Activated T-cell treated with anti-CD3 and anti-CD28 coated beads, Interleukin-2, amount 50 U/mL, for 24 hours (primary cell): ENCODE results near the gene RYR2.

Experiments used
- DNase-seq: peaks from one replicate; pipeline ENCODE4 v3.0.0-alpha.2; 2020
- H3K27ac Mint-ChIP-seq: 2 replicates; pipeline ENCODE4 v1.8.0; 2020; ENCODE audit warnings: mild to moderate bottlenecking, mixed read lengths
- H3K27me3 Mint-ChIP-seq: 2 replicates; pipeline ENCODE4 v1.8.0; 2020; ENCODE audit warnings: mixed read lengths
- H3K36me3 Mint-ChIP-seq: 2 replicates; pipeline ENCODE4 v1.8.0; 2020; ENCODE audit warnings: low read depth, mixed read lengths
- H3K4me1 Mint-ChIP-seq: 2 replicates; pipeline ENCODE4 v1.8.0; 2020; ENCODE audit warnings: low read depth, mixed read lengths
- H3K4me3 Mint-ChIP-seq: 2 replicates; pipeline ENCODE4 v1.8.0; 2020; ENCODE audit warnings: mild to moderate bottlenecking, moderate library complexity, mixed read lengths
- H3K9me3 Mint-ChIP-seq: 2 replicates; pipeline ENCODE4 v1.8.0; 2020; ENCODE audit warnings: mixed read lengths

Gene RYR2

DNA sequence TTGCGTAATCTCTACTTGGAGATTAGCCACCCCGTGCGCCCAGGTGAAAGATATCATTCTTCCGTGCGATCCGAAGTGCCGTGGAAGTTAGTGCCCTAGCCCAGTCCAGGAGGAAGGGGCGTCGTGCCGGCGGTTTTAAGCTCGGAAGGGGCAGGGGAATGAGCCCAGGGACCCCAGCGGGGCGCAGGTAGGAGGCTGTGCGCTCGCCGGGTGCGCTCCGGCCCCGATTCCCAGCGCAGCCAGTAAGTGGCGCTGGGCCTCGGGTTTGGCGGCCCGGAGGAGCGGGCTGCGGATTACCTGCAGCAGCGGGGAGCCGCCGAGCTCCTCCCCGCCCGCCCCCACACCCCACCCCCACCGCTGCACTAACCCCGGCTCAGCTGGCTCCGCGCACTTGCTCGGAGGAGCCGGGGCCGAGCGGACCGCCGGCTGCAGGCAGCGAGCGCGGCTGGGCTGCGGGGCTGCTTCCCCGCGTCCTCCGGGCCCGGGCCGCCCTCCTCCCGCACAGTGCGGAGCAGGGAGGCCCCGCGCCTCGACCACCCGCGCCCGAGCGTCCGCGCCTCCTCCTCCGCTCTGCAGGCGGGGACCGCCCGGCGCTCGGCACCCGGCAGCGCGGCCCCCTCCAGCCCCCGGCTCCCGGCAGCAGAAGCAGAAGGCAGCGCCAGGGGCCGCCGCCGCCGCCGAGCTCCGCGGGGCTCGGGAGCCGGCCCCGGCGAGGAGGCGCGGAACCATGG, at the start of gene RYR2:
TSS of gene RYR2 (plus strand) at position 390 of the 731 bp plus-strand sequence. CDS start at position 728, 338 bp downstream.
- peak within 1 kb of the TSS; percentile 32 for H3K27ac Mint-ChIP-seq
- peaks cover 62% of the 10 kb centered on the region for H3K27me3 Mint-ChIP-seq
- no peaks in the 10 kb centered on the region for H3K9me3 Mint-ChIP-seq
- DNase-seq, result peak; percentile 33
- no peaks in the 10 kb centered on the region for H3K36me3 Mint-ChIP-seq
- peak within 1 kb of the TSS; percentile 35 for H3K4me3 Mint-ChIP-seq
- peaks cover 15% of the 10 kb centered on the region for H3K4me1 Mint-ChIP-seq

DNA sequence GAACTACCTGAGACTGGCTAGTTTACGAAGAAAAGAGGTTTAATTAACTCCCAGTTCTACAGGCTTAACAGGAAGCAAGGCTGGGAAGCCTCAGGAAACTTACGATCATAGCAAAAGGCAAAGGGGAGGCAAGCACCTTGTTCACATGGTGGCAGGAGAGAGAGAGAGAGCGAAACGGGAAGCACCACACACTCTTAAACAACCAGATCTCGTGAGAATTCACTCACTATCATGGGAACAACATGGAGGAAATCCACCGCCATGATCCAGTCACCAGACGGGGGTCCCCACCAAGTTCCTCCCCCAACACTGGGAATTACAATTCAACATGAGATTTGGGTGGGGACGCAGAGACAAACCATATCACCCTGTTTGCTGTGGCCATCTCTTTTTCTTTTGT, 49.5 kb upstream of the RYR2 start:
- no peak overlapping the region for H3K27ac Mint-ChIP-seq
- no peaks in the 10 kb centered on the region for H3K4me1 Mint-ChIP-seq
- H3K4me3 Mint-ChIP-seq, result no peak overlapping the region

DNA sequence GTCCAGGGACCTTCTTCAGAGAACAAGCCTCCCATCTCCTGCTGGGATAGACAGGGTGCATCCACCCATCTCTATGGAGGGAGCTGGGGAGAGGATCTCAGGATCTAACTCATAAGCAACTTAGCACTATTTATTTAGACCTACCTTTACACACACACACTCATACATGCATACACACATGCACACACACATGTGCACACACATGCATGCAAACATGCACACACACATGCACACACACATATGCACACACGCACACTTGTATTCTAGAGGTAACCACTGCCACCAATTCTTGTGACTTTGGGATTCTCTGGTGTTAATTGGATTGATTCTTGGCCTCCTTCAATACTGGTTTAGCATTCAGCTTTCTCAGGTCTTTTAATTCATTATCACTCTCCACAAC, 47.5 kb upstream of the RYR2 start:
- no peaks in the 10 kb centered on the region for H3K4me1 Mint-ChIP-seq
- H3K27ac Mint-ChIP-seq, result no peak overlapping the region
- peaks cover 7% of the 10 kb centered on the region for H3K9me3 Mint-ChIP-seq
- H3K4me3 Mint-ChIP-seq, result no peak overlapping the region
- no peak for DNase-seq
- H3K36me3 Mint-ChIP-seq, result no peaks in the 10 kb centered on the region
- peaks cover 3% of the 10 kb centered on the region for H3K27me3 Mint-ChIP-seq

More for the DNA sequence above, 49.5 kb upstream of the RYR2 start:
- peaks cover 3% of the 10 kb centered on the region for H3K27me3 Mint-ChIP-seq
- peaks cover 7% of the 10 kb centered on the region for H3K9me3 Mint-ChIP-seq
- no peaks in the 10 kb centered on the region for H3K36me3 Mint-ChIP-seq
- DNase-seq, result no peak

DNA sequence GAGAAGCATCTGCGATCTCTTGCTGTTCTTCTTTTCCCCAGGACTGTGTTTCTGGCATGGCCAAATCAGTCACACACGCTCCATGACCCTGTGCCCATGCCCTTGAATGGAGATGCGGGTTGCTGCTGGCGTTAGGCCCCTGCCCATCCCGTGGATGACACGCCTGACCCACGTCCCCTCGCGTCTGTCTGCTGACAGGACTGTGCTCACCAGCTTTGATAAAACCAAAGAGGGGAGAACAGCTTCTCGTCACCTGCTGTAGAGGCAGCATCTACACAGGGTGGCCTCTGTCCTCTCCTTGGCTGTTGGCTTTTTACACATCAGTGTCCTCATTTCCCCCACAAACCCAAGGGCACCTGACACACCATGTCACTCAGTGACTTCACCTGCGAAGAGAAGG, 44.6 kb upstream of the RYR2 start:
- H3K36me3 Mint-ChIP-seq, result no peaks in the 10 kb centered on the region
- H3K4me3 Mint-ChIP-seq, result no peak overlapping the region
- H3K27me3 Mint-ChIP-seq, result peaks cover 3% of the 10 kb centered on the region
- no peak overlapping the region for H3K27ac Mint-ChIP-seq
- no peaks in the 10 kb centered on the region for H3K9me3 Mint-ChIP-seq
- no peak for DNase-seq
- no peaks in the 10 kb centered on the region for H3K4me1 Mint-ChIP-seq

DNA sequence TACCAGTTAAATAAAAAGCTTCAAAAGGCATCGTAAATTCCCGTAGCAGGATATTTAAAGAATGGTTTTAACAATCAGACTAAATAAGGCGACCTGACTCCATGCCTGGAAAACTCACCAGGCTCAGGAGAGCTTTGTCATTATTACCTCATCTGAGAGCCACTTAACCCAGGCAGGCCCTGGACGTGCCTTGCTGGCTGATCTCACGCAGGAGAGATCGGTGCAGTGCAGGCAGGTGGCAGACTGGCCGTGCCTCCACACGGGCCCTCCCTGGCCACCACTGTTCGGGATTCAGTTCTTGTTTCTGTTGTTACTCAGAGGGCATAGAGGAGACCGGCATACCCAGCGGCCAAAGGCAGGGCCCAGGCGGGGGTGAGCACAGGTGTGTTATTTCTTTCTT, 44.1 kb upstream of the RYR2 start:
- no peaks in the 10 kb centered on the region for H3K36me3 Mint-ChIP-seq
- no peak overlapping the region for H3K27ac Mint-ChIP-seq
- H3K4me3 Mint-ChIP-seq, result no peak overlapping the region
- H3K27me3 Mint-ChIP-seq, result peaks cover 3% of the 10 kb centered on the region
- H3K9me3 Mint-ChIP-seq, result no peaks in the 10 kb centered on the region
- H3K4me1 Mint-ChIP-seq, result no peaks in the 10 kb centered on the region
- no peak for DNase-seq

DNA sequence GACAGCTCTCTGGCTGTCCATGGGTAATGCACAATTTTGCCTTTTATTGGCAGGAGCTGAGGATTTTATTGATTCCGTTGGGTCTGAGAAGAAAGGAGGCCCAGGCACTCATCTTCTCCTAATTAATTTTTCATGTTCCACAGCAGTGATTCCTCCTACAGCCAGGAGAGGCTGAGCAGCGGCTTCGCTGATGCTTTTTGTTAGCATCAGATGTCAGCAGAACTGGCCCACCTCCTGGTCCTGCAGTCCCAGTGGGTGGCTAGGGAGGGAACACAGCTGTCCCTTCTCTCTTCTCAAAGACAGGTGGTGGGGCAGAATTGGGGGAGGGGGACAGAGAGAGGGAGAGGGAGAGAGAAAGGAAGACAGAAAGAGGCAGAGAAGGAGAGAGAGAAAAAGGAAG, 43.4 kb upstream of the RYR2 start:
- H3K4me3 Mint-ChIP-seq, result no peak overlapping the region
- no peaks in the 10 kb centered on the region for H3K36me3 Mint-ChIP-seq
- peaks cover 3% of the 10 kb centered on the region for H3K27me3 Mint-ChIP-seq
- no peaks in the 10 kb centered on the region for H3K4me1 Mint-ChIP-seq
- no peak for DNase-seq
- no peak overlapping the region for H3K27ac Mint-ChIP-seq
- H3K9me3 Mint-ChIP-seq, result no peaks in the 10 kb centered on the region

DNA sequence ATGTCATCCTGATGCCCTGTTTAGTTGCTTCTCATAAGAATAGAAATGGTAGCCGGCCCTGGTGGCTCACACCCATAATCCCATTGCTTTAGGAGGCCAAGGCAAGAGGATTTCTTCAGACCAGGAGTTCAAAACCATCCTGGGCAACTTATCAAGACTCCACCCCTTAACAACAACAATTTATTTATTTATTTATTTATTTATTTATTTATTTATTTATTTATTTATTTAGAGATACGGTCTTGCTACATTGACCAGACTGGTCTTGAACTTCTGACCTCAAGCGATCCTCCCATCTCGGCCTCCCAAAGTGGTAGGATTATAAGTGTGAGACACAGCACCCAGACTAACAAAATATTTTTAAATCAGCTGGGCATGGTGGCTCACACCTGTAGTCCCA, 41.8 kb upstream of the RYR2 start:
- no peaks in the 10 kb centered on the region for H3K9me3 Mint-ChIP-seq
- H3K4me1 Mint-ChIP-seq, result no peaks in the 10 kb centered on the region
- no peak overlapping the region for H3K4me3 Mint-ChIP-seq
- no peaks in the 10 kb centered on the region for H3K36me3 Mint-ChIP-seq
- DNase-seq, result no peak
- H3K27ac Mint-ChIP-seq, result no peak overlapping the region
- H3K27me3 Mint-ChIP-seq, result no peaks in the 10 kb centered on the region

DNA sequence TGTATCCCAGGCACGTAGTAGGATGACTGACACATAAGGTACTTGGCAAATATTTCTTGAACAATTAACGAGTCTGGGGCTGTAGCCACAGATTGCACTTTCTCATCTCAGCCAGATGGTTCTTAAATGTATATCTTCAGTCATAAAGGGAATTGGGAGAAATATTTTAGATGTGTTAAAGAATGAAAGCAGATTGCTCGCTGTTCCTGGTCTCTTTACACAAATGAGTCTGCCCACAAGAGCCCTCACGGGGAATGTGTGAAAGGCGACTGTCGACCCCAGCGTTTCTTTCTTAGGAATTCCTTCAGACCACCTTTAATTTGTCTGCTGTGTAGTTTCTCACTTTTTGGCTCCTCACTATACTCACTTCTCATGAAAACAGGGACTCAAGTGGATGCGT, 38.5 kb upstream of the RYR2 start:
- no peaks in the 10 kb centered on the region for H3K9me3 Mint-ChIP-seq
- H3K27ac Mint-ChIP-seq, result no peak overlapping the region
- H3K4me1 Mint-ChIP-seq, result no peaks in the 10 kb centered on the region
- H3K27me3 Mint-ChIP-seq, result no peaks in the 10 kb centered on the region
- no peak overlapping the region for H3K4me3 Mint-ChIP-seq
- no peaks in the 10 kb centered on the region for H3K36me3 Mint-ChIP-seq
- no peak for DNase-seq

DNA sequence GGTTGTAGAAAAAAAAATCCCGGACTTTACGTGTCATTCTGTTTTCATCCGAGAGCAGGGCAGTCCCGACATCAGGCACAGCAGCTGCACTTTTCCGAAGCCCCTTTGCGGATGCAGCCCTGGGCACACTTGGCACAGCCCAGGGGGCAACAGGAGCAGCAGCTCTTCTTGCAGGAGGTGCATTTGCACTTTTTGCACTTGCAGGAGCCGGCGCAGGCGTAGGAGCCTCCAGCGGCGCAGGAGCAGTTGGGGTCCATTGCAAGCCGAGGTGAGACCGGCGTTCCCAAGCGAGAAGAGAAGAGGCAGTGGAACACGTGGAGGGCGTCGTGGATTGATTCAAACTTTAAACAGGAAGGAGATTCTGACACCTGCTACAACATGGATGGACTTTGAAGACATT, 37.9 kb upstream of the RYR2 start, which contains the start of gene MT1HL1:
TSS of gene MT1HL1 (minus strand) at position 326 of the 400 bp plus-strand sequence. CDS start at position 257, 69 bp downstream.
- Mint-ChIP-seq H3K27me3 (no peaks in the 10 kb centered on the region), H3K36me3 (no peaks in the 10 kb centered on the region), H3K9me3 (no peaks in the 10 kb centered on the region), H3K4me3 (no peak within 1 kb of the TSS), H3K27ac (no peak within 1 kb of the TSS), H3K4me1 (no peaks in the 10 kb centered on the region)
- DNase-seq, result no peak

DNA sequence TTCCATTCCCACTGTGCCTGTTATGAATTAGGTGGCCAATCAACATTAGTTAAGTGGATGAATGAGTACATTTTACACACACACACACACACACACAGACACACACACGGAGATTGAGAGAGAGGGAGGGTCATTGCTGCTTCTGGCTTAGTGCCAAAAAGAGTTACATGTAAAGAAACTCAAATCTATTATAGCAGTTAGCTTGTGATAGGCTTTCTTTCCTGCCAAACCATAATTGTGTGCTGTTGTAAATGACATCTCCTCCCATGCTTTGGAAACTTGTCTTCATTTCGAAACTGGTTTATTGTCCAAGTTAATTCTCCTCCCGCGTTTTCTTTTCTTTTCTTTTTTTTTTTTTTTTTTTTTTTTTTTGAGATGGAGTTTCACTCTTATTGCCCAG, 36.3 kb upstream of the RYR2 start:
- Mint-ChIP-seq H3K36me3 (no peaks in the 10 kb centered on the region), H3K4me3 (no peak overlapping the region), H3K27me3 (no peaks in the 10 kb centered on the region), H3K9me3 (no peaks in the 10 kb centered on the region), H3K27ac (no peak overlapping the region), H3K4me1 (no peaks in the 10 kb centered on the region)
- DNase-seq, result no peak

DNA sequence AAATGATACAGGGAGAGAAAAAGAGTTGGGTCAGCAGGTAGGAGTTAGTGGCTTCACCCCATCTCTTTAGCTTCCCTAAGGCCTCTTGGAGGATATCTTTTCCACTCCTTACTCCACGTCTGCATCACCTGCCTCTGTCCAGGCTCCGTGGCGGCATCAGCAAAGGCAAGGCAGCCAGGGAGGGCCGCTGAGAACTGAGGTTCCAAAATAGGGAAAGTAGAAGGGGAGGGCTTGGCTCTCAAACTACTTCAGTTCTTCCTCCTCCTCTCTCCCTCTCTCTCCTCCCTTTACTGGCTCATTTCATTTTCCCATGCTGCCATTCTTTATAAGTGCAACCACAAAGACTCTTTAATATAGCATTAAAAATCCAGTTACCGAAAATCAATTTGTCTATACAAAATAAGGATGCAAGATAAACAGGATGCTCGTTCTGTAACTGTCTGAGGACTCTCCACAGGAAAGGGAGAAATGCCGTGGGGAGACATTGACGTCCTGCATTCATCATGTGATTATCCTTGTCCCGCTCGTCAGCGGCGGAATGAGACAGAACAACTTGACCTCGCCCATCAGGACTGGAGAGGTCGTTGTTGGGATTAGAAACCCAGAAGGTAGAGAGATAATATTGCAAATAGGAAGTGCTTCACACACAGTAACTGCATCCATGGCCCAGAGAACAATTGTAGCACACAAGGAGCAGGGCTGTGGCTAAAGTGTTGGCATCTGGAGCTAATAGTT, 34.7 kb upstream of the RYR2 start:
- Mint-ChIP-seq H3K27me3 (no peaks in the 10 kb centered on the region), H3K9me3 (no peaks in the 10 kb centered on the region), H3K36me3 (no peaks in the 10 kb centered on the region), H3K27ac (no peak overlapping the region), H3K4me3 (no peak overlapping the region), H3K4me1 (no peaks in the 10 kb centered on the region)
- no peak for DNase-seq

DNA sequence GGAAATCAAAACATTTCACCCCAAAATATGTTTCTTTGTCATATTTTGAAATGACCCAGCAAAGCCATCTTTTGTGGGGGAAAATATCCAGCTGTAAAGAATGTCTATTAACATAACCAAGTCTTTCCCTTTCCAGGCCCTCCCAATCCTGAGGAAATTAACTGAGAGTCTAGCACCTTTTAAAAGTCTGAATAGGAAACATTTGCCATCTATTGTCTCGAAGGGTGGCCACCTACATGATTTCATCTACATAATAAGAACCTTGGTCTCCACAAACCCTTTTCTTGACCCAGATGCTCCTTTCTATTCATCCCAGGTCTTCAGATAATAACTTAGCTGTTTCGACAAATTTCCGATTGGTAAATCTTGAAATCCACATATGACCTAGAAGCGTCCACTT, 32.4 kb upstream of the RYR2 start:
- H3K36me3 Mint-ChIP-seq, result no peaks in the 10 kb centered on the region
- no peak for DNase-seq
- H3K4me3 Mint-ChIP-seq, result no peak overlapping the region
- H3K27me3 Mint-ChIP-seq, result no peaks in the 10 kb centered on the region
- H3K27ac Mint-ChIP-seq, result no peak overlapping the region
- no peaks in the 10 kb centered on the region for H3K9me3 Mint-ChIP-seq
- H3K4me1 Mint-ChIP-seq, result no peaks in the 10 kb centered on the region

DNA sequence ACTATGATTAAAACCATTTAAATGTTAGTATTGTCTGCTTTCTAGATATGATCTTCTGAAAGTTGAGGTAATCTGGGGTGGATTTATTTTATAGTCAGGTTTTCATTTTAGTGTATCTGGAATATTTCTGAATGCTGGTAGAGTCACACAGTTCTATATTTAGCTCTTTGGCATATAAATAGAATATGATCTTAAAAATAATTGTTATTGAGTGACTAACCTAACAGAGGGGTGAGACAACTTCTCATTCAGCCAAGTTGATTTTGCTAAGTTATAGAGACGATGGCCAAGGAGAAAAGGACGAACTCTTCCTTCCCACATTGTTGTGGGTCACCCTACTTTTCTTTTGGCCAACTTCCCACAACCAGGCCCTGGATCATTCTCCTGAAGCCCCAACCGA, 30.6 kb upstream of the RYR2 start:
- H3K4me3 Mint-ChIP-seq, result no peak overlapping the region
- no peaks in the 10 kb centered on the region for H3K4me1 Mint-ChIP-seq
- no peaks in the 10 kb centered on the region for H3K27me3 Mint-ChIP-seq
- no peak for DNase-seq
- H3K9me3 Mint-ChIP-seq, result no peaks in the 10 kb centered on the region
- no peaks in the 10 kb centered on the region for H3K36me3 Mint-ChIP-seq
- no peak overlapping the region for H3K27ac Mint-ChIP-seq

DNA sequence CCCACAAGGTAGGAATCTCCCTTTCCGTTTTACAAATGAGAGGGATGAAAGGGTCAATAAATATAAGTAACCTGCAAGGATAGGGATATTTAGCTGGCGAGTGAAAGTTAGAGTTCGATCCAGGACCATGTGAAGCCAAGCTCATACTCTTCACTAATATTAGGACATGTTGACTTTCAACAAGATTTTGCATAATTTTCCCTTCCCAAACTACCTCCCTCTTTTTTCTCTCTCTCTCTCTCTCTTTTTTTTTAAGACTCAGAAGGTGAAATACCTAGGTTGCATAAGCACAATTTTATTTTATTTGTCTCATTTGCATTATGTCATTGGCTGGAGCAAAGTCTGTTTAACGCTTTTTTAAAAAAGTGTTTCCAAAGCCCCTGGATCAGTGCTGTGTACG, 29.6 kb upstream of the RYR2 start:
- no peaks in the 10 kb centered on the region for H3K4me1 Mint-ChIP-seq
- DNase-seq, result no peak
- H3K4me3 Mint-ChIP-seq, result no peak overlapping the region
- H3K36me3 Mint-ChIP-seq, result no peaks in the 10 kb centered on the region
- H3K27me3 Mint-ChIP-seq, result peaks cover 4% of the 10 kb centered on the region
- no peaks in the 10 kb centered on the region for H3K9me3 Mint-ChIP-seq
- no peak overlapping the region for H3K27ac Mint-ChIP-seq

DNA sequence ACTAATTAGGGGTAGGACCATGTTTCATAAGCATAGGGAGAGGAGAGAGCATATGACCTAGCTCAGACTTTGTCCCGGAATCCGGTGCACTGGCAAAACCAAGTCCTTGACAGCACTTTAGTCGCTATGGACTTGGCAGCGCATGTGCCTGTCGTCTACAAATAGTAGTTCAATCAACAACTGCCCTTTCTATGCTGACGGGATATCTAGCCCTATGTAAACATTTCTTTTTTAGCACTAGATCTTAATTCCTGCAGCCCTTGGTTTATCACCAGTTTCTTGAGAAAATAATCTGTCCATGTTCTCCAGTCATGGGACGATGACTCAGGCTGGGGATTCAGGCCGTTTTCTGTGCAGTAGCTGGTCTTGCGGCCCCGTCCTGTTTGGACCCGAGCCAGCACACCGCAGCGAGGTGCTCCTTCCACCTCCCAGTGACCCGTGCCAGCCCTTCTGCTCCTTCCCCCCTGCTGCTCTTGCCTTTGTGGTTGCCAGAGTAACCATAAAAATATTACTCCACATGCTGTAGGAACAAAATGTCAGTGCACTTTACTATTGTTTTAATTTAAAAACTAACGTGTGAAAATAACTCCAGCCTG, 29.1 kb upstream of the RYR2 start:
- H3K4me3 Mint-ChIP-seq, result no peak overlapping the region
- H3K4me1 Mint-ChIP-seq, result no peaks in the 10 kb centered on the region
- H3K27ac Mint-ChIP-seq, result no peak overlapping the region
- no peak for DNase-seq
- no peaks in the 10 kb centered on the region for H3K9me3 Mint-ChIP-seq
- no peaks in the 10 kb centered on the region for H3K36me3 Mint-ChIP-seq
- peaks cover 4% of the 10 kb centered on the region for H3K27me3 Mint-ChIP-seq
